SK-N-SH treated with all-trans-retinoic acid at 6 μM for 48 hours (cell line): Measurements from ENCODE around the gene C1GALT1.

Experiments
- TCF4 ChIP-seq: fragments of 250-450 bp; sonication (Bioruptor Pico); IDR thresholded peaks from 2 replicates; pipeline ENCODE4 v1.8.0; 2021; ENCODE audit warnings: mild to moderate bottlenecking, moderate library complexity, borderline replicate concordance
- TSHZ2 ChIP-seq: fragments of 250-450 bp; sonication (Bioruptor Pico); IDR thresholded peaks from 2 replicates; pipeline ENCODE4 v1.5.0; 2020; ENCODE audit warnings: mild to moderate bottlenecking, moderate library complexity

GRCh38 chr7:7249814-7250213 is 67.5 kb downstream of the C1GALT1 start:
- no peak for TF ChIP-seq TCF4 (CRISPR knock-in tag)
- no peak for TF ChIP-seq TSHZ2 (CRISPR knock-in tag)
